ENCODE results near the gene CDC5L.

GRCh38 chr6:44395501-44395900 lies 8.0 kb downstream of the CDC5L start:
- TF ChIP-seq CTCF (IDR thresholded peaks at IDR 0.05) (no peak), POLR2A (IDR thresholded peaks at IDR 0.05) (no peak)
